Measurements from ENCODE around the gene RBMXL3.

- TF ChIP-seq EZH2phosphoT487 (IDR thresholded peaks at IDR 0.05; ENCODE audit: borderline replicate concordance, low read depth) (no peak), RCOR1 (IDR thresholded peaks at IDR 0.05; ENCODE audit: low read length) (no peak), RFX5 (IDR thresholded peaks at IDR 0.05; ENCODE audit: low read length) (no peak), CTCF (IDR thresholded peaks at IDR 0.05) (no peak), YY1 (IDR thresholded peaks at IDR 0.05; ENCODE audit: low read depth) (no peak), TEAD4 (IDR thresholded peaks at IDR 0.05; ENCODE audit: borderline replicate concordance, insufficient read depth) (no peak), EP300 (IDR thresholded peaks at IDR 0.05; ENCODE audit: borderline replicate concordance in 1 of 2, low read depth in 1 of 2, low read length in 1 of 2) (no peak)
Observed at GRCh38 chrX:115234461-115234860, 45.3 kb downstream of the RBMXL3 start.

Measured in SK-N-SH (cell line).